HCT116 (cell line): ENCODE results near the gene FBXL13. TPM values are rescaled to one million over a fixed set of nuclear protein-coding genes. Genes with fewer than 3 reads are reported as not detected.

Experiments
- ATAC-seq: fragments of 200-7000 bp; cut with Tn5 transposase; 2 replicates; pipeline ENCODE4 v1.9.1; 2020; ENCODE audit warnings: mild to moderate bottlenecking, moderate library complexity
- BruUV-seq: library from RNA; stranded (reverse); fragments of 400-500 nt; replicated peaks from 2 replicates; lab custom pipeline; 2021; lab: Mats Ljungman, UMichigan
- CTCF ChIA-PET: fragments of 300-600 bp; sonication (Branson Sonifier 250); formaldehyde crosslinking; loops from one replicate; lab custom pipeline; 2021; ENCODE audit warnings: antibody characterized with exemption; lab: Charles Lee
- POLR2A ChIA-PET: fragments of 300-600, 350-600 bp; sonication (Branson Sonifier 250); formaldehyde crosslinking; loops from one replicate; lab custom pipeline; 2021; ENCODE audit warnings: antibody characterized with exemption; lab: Charles Lee
- RAD21 ChIA-PET, 2 experiments: fragments of 300-600 bp; sonication (Branson Sonifier 250); formaldehyde crosslinking; loops; one replicate each; lab custom pipeline; 2023; ENCODE audit warnings: low total read pairs in 2 of 2; ENCODE audit not compliant: uncharacterized antibody in 2 of 2, unreplicated experiment in 2 of 2, low non-redundant PET in 1 of 2; lab: Charles Lee
- DNase-seq: peaks from one replicate; pipeline ENCODE4 v3.0.0-alpha.2; 2010; ENCODE audit warnings: low read depth, low spot score
- H2AFZ ChIP-seq: fragments of 200-600 bp; shearing (Covaris generic), sonication (generic); 2 replicates; pipeline ENCODE4 v1.6.1; 2017; ENCODE audit warnings: low read depth, mixed run types, mixed read lengths, antibody characterized with exemption, low read length; ENCODE audit not compliant: poor library complexity, severe bottlenecking
- H3K27ac ChIP-seq: 2 replicates; pipeline ENCODE4 v1.5.1; 2012; ENCODE audit warnings: low read depth, low read length
- H3K27me3 ChIP-seq: fragments of 200-600 bp; sonication (generic); 2 replicates; pipeline ENCODE4 v1.6.1; 2016; ENCODE audit warnings: mixed run types, low read length, mixed read lengths; ENCODE audit not compliant: insufficient read depth
- H3K36me3 ChIP-seq, 2 experiments: fragments of 200-500 bp in 1 of 2; fragments of 200-600 bp in 1 of 2; sonication (Bioruptor generic) in 1 of 2; sonication (generic) in 1 of 2; 2 replicates each; pipeline versions ENCODE4 v1.5.1 to v1.6.1; 2014 to 2016; ENCODE audit warnings: low read length in 2 of 2, inconsistent platforms in 1 of 2, mixed read lengths in 1 of 2, mixed run types in 1 of 2; ENCODE audit not compliant: insufficient read depth in 2 of 2, control insufficient read depth in 1 of 2
- H3K4me1 ChIP-seq, 2 experiments: fragments of 200-600 bp in 1 of 2; sonication (generic) in 1 of 2; 2 replicates each; pipeline versions ENCODE4 v1.5.1 to v1.6.1; 2012 to 2017; ENCODE audit warnings: low read length in 2 of 2, inconsistent platforms in 1 of 2, mild to moderate bottlenecking in 1 of 2, mixed read lengths in 1 of 2, mixed run types in 1 of 2, moderate library complexity in 1 of 2; ENCODE audit not compliant: insufficient read depth in 2 of 2, control insufficient read depth in 1 of 2
- H3K4me2 ChIP-seq: fragments of 200-600 bp; sonication (generic); 2 replicates; pipeline ENCODE4 v1.6.1; 2017; ENCODE audit warnings: mixed run types, low read length, mixed read lengths
- H3K4me3 ChIP-seq, 2 experiments: fragments of 200-600 bp in 1 of 2; sonication (generic) in 1 of 2; replicated peaks in 1 of 2; 2 replicates each; pipeline ENCODE4 v1.5.1; 2011 to 2016; ENCODE audit warnings: low read length in 2 of 2, control low read depth in 1 of 2, low read depth in 1 of 2, mild to moderate bottlenecking in 1 of 2, mixed read lengths in 1 of 2, mixed run types in 1 of 2
- H3K79me2 ChIP-seq: fragments of 200-600 bp; sonication (generic); 2 replicates; pipeline ENCODE4 v1.6.1; 2017; ENCODE audit warnings: mild to moderate bottlenecking, mixed run types, low read length, moderate library complexity, mixed read lengths; ENCODE audit not compliant: insufficient read depth
- H3K9ac ChIP-seq: fragments of 200-600 bp; sonication (generic); 2 replicates; pipeline ENCODE4 v1.6.1; 2016; ENCODE audit warnings: low read length, mixed read lengths
- H3K9me2 ChIP-seq: fragments of 200-600 bp; sonication (generic), shearing (Covaris generic); 2 replicates; pipeline ENCODE4 v1.6.1; 2017; ENCODE audit warnings: mixed run types, mild to moderate bottlenecking, moderate library complexity; ENCODE audit not compliant: insufficient read depth
- H3K9me3 ChIP-seq, 2 experiments: fragments of 200-500 bp in 1 of 2; fragments of 200-600 bp in 1 of 2; sonication (Bioruptor generic) in 1 of 2; sonication (generic) in 1 of 2; 2 replicates each; pipeline ENCODE4 v1.6.1; 2014 to 2017; ENCODE audit warnings: low read length in 2 of 2, mixed read lengths in 2 of 2, inconsistent platforms in 1 of 2, low read depth in 1 of 2, mild to moderate bottlenecking in 1 of 2, mixed run types in 1 of 2, moderate library complexity in 1 of 2; ENCODE audit not compliant: control insufficient read depth in 1 of 2, insufficient read depth in 1 of 2
- H4K20me1 ChIP-seq: fragments of 200-600 bp; sonication (generic), shearing (Covaris generic); 2 replicates; pipeline ENCODE4 v1.6.1; 2017; ENCODE audit warnings: mixed run types, mild to moderate bottlenecking, moderate library complexity; ENCODE audit not compliant: insufficient read depth
- CEBPB ChIP-seq: IDR thresholded peaks from 2 replicates; pipeline ENCODE4 v1.6.1; 2012; ENCODE audit warnings: low read depth
- EZH2 ChIP-seq: fragments of 200-600 bp; sonication (generic); IDR thresholded peaks from 2 replicates; pipeline ENCODE4 v1.6.1; 2017; ENCODE audit warnings: antibody characterized with exemption, mixed run types
- EZH2phosphoT487 ChIP-seq: fragments of 200-600 bp; IDR thresholded peaks from 2 replicates; pipeline ENCODE4 v1.6.1; 2018; ENCODE audit warnings: antibody characterized with exemption, borderline replicate concordance
- FOSL1 ChIP-seq: IDR thresholded peaks from 2 replicates; pipeline ENCODE4 v1.6.1; 2012; ENCODE audit warnings: low read depth
- SP1 ChIP-seq: IDR thresholded peaks from 2 replicates; pipeline ENCODE4 v1.6.1; 2012; ENCODE audit warnings: low read depth
- SRF ChIP-seq: IDR thresholded peaks from 2 replicates; pipeline ENCODE4 v1.6.1; 2012; ENCODE audit warnings: low read depth
- TCF7L2 ChIP-seq: IDR thresholded peaks from 2 replicates; pipeline ENCODE4 v1.7.0; 2011; ENCODE audit warnings: borderline replicate concordance, inconsistent platforms; ENCODE audit not compliant: insufficient read depth, insufficient read length; ENCODE audit errors: extremely low read depth
- YY1 ChIP-seq: IDR thresholded peaks from 2 replicates; pipeline ENCODE4 v1.6.1; 2011; ENCODE audit warnings: low read length, low read depth, moderate library complexity, mild to moderate bottlenecking; ENCODE audit not compliant: insufficient replicate concordance; ENCODE audit errors: extremely low read depth
- intact Hi-C: fragments of 100-400 bp; cut with micrococcal nuclease; formaldehyde crosslinking; loops from 2 replicates; pipeline ENCODE4 v1.10.0; 2022
- total RNA-seq: library from RNA; stranded (reverse); gene quantifications from one replicate; pipeline ENCODE4 v1.2.1, GENCODE V29; 2021; ENCODE audit not compliant: unreplicated experiment
- TF ChIP-seq, protein P1 (sequence below), 3 experiments: fragments of 200-600 bp in 1 of 3; sonication (generic) in 1 of 3; IDR thresholded peaks in 2 of 3; conservative IDR thresholded peaks in 1 of 3; 2 replicates each; pipeline ENCODE4 v1.5.1; 2012 to 2017; ENCODE audit warnings: low read depth in 2 of 3, low read length in 2 of 3, antibody characterized with exemption in 1 of 3, borderline replicate concordance in 1 of 3, control low read depth in 1 of 3, mild to moderate bottlenecking in 1 of 3, mixed read lengths in 1 of 3, mixed run types in 1 of 3, moderate library complexity in 1 of 3; ENCODE audit not compliant: insufficient read depth in 1 of 3
- TF ChIP-seq, protein P2 (sequence below): IDR thresholded peaks from 2 replicates; pipeline ENCODE4 v1.6.1; 2012; ENCODE audit warnings: low read depth

Gene FBXL13
- total RNA-seq, 1 experiment from 2014 or later = 1.0 TPM

DNA sequence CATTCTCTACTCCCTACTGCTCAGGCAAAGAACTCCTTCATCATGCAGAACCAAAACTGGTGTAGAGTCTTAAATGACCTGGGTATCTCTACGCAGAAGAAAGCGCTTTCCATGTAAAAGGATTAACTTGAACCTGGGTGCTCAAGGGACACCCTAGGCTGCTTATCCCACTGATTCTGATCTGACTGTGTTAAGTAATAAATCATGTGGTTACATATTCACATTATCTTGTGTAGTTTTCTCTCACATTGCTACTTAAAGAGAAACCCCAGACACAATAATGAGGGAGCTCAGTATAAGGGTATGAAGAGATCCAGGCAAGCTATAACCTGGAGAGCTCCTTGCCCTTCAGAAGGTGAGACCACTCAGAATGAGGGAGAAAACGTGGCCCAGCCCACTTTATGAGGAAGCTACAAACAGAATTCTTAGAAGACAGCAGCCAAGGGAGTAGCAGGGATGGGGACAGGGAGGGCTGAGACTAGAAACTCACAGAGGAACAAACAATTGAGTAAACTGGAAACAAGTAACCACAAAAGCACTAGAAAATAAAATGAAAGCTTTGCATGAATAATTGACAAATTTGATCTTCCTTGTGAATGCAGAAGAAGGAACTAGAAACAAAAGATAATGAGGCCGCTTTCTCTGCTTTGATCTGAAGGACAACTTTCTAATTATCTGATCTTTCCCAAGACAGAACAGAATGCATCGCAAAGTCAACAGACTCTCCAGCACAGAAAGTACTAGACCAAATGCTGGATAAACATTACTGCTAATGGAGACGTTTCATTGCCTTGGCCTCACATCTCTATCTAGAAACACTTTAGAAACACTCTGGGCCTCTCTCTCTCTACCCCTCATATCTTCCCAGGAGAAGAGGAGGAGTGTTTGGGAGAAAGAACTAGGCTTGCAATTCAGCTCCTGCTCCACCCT, 85.7 kb downstream of the FBXL13 start:
- CTCF ChIA-PET = no interaction called here
- Histone ChIP-seq H3K27me3 (no peaks in the 10 kb centered on the region), H3K4me1 (peaks cover 31 to 40% of the 10 kb centered on the region in 2 experiments), H4K20me1 (no peaks in the 10 kb centered on the region), H2AFZ (no peak overlapping the region), H3K4me3 (no peak overlapping the region), H3K9ac (no peak overlapping the region), H3K36me3 (no peaks in the 10 kb centered on the region), H3K9me2 (no peaks in the 10 kb centered on the region), H3K4me2 (no peak overlapping the region), H3K79me2 (no peaks in the 10 kb centered on the region), H3K9me3 (no peaks in the 10 kb centered on the region), H3K27ac (no peak overlapping the region)
- BruUV-seq = no TSS peak
- POLR2A ChIA-PET = no interaction called here
- RAD21 ChIA-PET = no interaction called here
- intact Hi-C loops = no loop called here
- DNase-seq (no peak), ATAC-seq (no peak)
- TF ChIP-seq EZH2phosphoT487 = no peak
- TF ChIP-seq, protein P1, sequence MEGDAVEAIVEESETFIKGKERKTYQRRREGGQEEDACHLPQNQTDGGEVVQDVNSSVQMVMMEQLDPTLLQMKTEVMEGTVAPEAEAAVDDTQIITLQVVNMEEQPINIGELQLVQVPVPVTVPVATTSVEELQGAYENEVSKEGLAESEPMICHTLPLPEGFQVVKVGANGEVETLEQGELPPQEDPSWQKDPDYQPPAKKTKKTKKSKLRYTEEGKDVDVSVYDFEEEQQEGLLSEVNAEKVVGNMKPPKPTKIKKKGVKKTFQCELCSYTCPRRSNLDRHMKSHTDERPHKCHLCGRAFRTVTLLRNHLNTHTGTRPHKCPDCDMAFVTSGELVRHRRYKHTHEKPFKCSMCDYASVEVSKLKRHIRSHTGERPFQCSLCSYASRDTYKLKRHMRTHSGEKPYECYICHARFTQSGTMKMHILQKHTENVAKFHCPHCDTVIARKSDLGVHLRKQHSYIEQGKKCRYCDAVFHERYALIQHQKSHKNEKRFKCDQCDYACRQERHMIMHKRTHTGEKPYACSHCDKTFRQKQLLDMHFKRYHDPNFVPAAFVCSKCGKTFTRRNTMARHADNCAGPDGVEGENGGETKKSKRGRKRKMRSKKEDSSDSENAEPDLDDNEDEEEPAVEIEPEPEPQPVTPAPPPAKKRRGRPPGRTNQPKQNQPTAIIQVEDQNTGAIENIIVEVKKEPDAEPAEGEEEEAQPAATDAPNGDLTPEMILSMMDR (IDR thresholded peaks at IDR 0.05 in 2 of 3, conservative IDR thresholded peaks at IDR 0.05 in 1 of 3; ENCODE audit: borderline replicate concordance in 1 of 3, insufficient read depth in 1 of 3, low read depth in 2 of 3, low read length in 2 of 3) = no peak
- no peak for TF ChIP-seq SRF
- TF ChIP-seq SP1 = no peak

DNA sequence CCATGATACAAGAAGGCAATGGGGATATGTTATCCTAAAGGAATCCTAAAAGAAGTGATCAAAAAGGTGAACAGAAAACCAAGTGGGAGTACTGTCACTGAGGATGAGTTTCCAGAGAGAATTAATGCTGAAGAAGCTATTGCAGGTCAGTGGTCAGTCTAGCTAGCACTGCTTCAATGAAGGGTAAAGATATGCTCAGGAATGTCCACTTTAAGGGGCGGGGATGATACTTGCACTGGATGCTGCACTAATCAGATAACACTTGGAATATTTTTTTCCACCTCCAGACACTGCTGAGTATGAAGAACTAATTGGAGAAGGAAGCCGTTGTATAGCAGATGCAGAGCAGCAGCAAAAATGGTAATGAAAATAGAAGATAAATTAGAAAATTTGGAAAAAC, 86.5 kb downstream of the FBXL13 start:
- no TSS peak for BruUV-seq
- TF ChIP-seq FOSL1 (no peak), TCF7L2 (no peak), YY1 (no peak), CEBPB (no peak), EZH2 (no peak)
- TF ChIP-seq, protein P2, sequence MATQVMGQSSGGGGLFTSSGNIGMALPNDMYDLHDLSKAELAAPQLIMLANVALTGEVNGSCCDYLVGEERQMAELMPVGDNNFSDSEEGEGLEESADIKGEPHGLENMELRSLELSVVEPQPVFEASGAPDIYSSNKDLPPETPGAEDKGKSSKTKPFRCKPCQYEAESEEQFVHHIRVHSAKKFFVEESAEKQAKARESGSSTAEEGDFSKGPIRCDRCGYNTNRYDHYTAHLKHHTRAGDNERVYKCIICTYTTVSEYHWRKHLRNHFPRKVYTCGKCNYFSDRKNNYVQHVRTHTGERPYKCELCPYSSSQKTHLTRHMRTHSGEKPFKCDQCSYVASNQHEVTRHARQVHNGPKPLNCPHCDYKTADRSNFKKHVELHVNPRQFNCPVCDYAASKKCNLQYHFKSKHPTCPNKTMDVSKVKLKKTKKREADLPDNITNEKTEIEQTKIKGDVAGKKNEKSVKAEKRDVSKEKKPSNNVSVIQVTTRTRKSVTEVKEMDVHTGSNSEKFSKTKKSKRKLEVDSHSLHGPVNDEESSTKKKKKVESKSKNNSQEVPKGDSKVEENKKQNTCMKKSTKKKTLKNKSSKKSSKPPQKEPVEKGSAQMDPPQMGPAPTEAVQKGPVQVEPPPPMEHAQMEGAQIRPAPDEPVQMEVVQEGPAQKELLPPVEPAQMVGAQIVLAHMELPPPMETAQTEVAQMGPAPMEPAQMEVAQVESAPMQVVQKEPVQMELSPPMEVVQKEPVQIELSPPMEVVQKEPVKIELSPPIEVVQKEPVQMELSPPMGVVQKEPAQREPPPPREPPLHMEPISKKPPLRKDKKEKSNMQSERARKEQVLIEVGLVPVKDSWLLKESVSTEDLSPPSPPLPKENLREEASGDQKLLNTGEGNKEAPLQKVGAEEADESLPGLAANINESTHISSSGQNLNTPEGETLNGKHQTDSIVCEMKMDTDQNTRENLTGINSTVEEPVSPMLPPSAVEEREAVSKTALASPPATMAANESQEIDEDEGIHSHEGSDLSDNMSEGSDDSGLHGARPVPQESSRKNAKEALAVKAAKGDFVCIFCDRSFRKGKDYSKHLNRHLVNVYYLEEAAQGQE = no peak

More for the DNA sequence above, 86.5 kb downstream of the FBXL13 start:
- Histone ChIP-seq H3K4me1 (peaks cover 26 to 32% of the 10 kb centered on the region in 2 experiments), H3K4me2 (no peak overlapping the region), H3K9me2 (no peaks in the 10 kb centered on the region), H3K36me3 (no peaks in the 10 kb centered on the region), H3K27ac (no peak overlapping the region), H3K27me3 (no peaks in the 10 kb centered on the region), H3K79me2 (no peaks in the 10 kb centered on the region), H2AFZ (no peak overlapping the region), H3K9me3 (no peaks in the 10 kb centered on the region), H3K9ac (no peak overlapping the region), H4K20me1 (no peaks in the 10 kb centered on the region), H3K4me3 (no peak overlapping the region)
- intact Hi-C loops = no loop called here
- CTCF ChIA-PET = no interaction called here
- ATAC-seq (no peak), DNase-seq (no peak)
- RAD21 ChIA-PET = no interaction called here
- POLR2A ChIA-PET = no interaction called here
